HCT116 (cell line): Measurements from ENCODE around the gene CASQ1. TPM values are rescaled to one million over a fixed set of nuclear protein-coding genes. Genes with fewer than 3 reads are reported as not detected.

Source experiments
- ATAC-seq: fragments of 200-7000 bp; cut with Tn5 transposase; 2 replicates; pipeline ENCODE4 v1.9.1; 2020; ENCODE audit warnings: mild to moderate bottlenecking, moderate library complexity
- BruUV-seq: library from RNA; stranded (reverse); fragments of 400-500 nt; replicated peaks from 2 replicates; lab custom pipeline; 2021; lab: Mats Ljungman, UMichigan
- CTCF ChIA-PET: fragments of 300-600 bp; sonication (Branson Sonifier 250); formaldehyde crosslinking; loops from one replicate; lab custom pipeline; 2021; ENCODE audit warnings: antibody characterized with exemption; lab: Charles Lee
- POLR2A ChIA-PET: fragments of 300-600, 350-600 bp; sonication (Branson Sonifier 250); formaldehyde crosslinking; loops from one replicate; lab custom pipeline; 2021; ENCODE audit warnings: antibody characterized with exemption; lab: Charles Lee
- RAD21 ChIA-PET, 2 experiments: fragments of 300-600 bp; sonication (Branson Sonifier 250); formaldehyde crosslinking; loops; one replicate each; lab custom pipeline; 2023; ENCODE audit warnings: low total read pairs in 2 of 2; ENCODE audit not compliant: uncharacterized antibody in 2 of 2, unreplicated experiment in 2 of 2, low non-redundant PET in 1 of 2; lab: Charles Lee
- DNase-seq: peaks from one replicate; pipeline ENCODE4 v3.0.0-alpha.2; 2010; ENCODE audit warnings: low read depth, low spot score
- H2AFZ ChIP-seq: fragments of 200-600 bp; shearing (Covaris generic), sonication (generic); 2 replicates; pipeline ENCODE4 v1.6.1; 2017; ENCODE audit warnings: low read depth, mixed run types, mixed read lengths, antibody characterized with exemption, low read length; ENCODE audit not compliant: poor library complexity, severe bottlenecking
- H3K27ac ChIP-seq: 2 replicates; pipeline ENCODE4 v1.5.1; 2012; ENCODE audit warnings: low read depth, low read length
- H3K27me3 ChIP-seq: fragments of 200-600 bp; sonication (generic); 2 replicates; pipeline ENCODE4 v1.6.1; 2016; ENCODE audit warnings: mixed run types, low read length, mixed read lengths; ENCODE audit not compliant: insufficient read depth
- H3K36me3 ChIP-seq, 2 experiments: fragments of 200-500 bp in 1 of 2; fragments of 200-600 bp in 1 of 2; sonication (Bioruptor generic) in 1 of 2; sonication (generic) in 1 of 2; 2 replicates each; pipeline versions ENCODE4 v1.5.1 to v1.6.1; 2014 to 2016; ENCODE audit warnings: low read length in 2 of 2, inconsistent platforms in 1 of 2, mixed read lengths in 1 of 2, mixed run types in 1 of 2; ENCODE audit not compliant: insufficient read depth in 2 of 2, control insufficient read depth in 1 of 2
- H3K4me1 ChIP-seq, 2 experiments: fragments of 200-600 bp in 1 of 2; sonication (generic) in 1 of 2; 2 replicates each; pipeline versions ENCODE4 v1.5.1 to v1.6.1; 2012 to 2017; ENCODE audit warnings: low read length in 2 of 2, inconsistent platforms in 1 of 2, mild to moderate bottlenecking in 1 of 2, mixed read lengths in 1 of 2, mixed run types in 1 of 2, moderate library complexity in 1 of 2; ENCODE audit not compliant: insufficient read depth in 2 of 2, control insufficient read depth in 1 of 2
- H3K4me2 ChIP-seq: fragments of 200-600 bp; sonication (generic); 2 replicates; pipeline ENCODE4 v1.6.1; 2017; ENCODE audit warnings: mixed run types, low read length, mixed read lengths
- H3K4me3 ChIP-seq, 2 experiments: fragments of 200-600 bp in 1 of 2; sonication (generic) in 1 of 2; replicated peaks in 1 of 2; 2 replicates each; pipeline ENCODE4 v1.5.1; 2011 to 2016; ENCODE audit warnings: low read length in 2 of 2, control low read depth in 1 of 2, low read depth in 1 of 2, mild to moderate bottlenecking in 1 of 2, mixed read lengths in 1 of 2, mixed run types in 1 of 2
- H3K79me2 ChIP-seq: fragments of 200-600 bp; sonication (generic); 2 replicates; pipeline ENCODE4 v1.6.1; 2017; ENCODE audit warnings: mild to moderate bottlenecking, mixed run types, low read length, moderate library complexity, mixed read lengths; ENCODE audit not compliant: insufficient read depth
- H3K9ac ChIP-seq: fragments of 200-600 bp; sonication (generic); 2 replicates; pipeline ENCODE4 v1.6.1; 2016; ENCODE audit warnings: low read length, mixed read lengths
- H3K9me2 ChIP-seq: fragments of 200-600 bp; sonication (generic), shearing (Covaris generic); 2 replicates; pipeline ENCODE4 v1.6.1; 2017; ENCODE audit warnings: mixed run types, mild to moderate bottlenecking, moderate library complexity; ENCODE audit not compliant: insufficient read depth
- H3K9me3 ChIP-seq, 2 experiments: fragments of 200-500 bp in 1 of 2; fragments of 200-600 bp in 1 of 2; sonication (Bioruptor generic) in 1 of 2; sonication (generic) in 1 of 2; 2 replicates each; pipeline ENCODE4 v1.6.1; 2014 to 2017; ENCODE audit warnings: low read length in 2 of 2, mixed read lengths in 2 of 2, inconsistent platforms in 1 of 2, low read depth in 1 of 2, mild to moderate bottlenecking in 1 of 2, mixed run types in 1 of 2, moderate library complexity in 1 of 2; ENCODE audit not compliant: control insufficient read depth in 1 of 2, insufficient read depth in 1 of 2
- H4K20me1 ChIP-seq: fragments of 200-600 bp; sonication (generic), shearing (Covaris generic); 2 replicates; pipeline ENCODE4 v1.6.1; 2017; ENCODE audit warnings: mixed run types, mild to moderate bottlenecking, moderate library complexity; ENCODE audit not compliant: insufficient read depth
- ATF3 ChIP-seq: IDR thresholded peaks from 2 replicates; pipeline ENCODE4 v1.6.1; 2012
- CEBPB ChIP-seq: IDR thresholded peaks from 2 replicates; pipeline ENCODE4 v1.6.1; 2012; ENCODE audit warnings: low read depth
- CTCF ChIP-seq, 3 experiments: fragments of 200-600 bp in 1 of 3; sonication (generic) in 1 of 3; IDR thresholded peaks in 2 of 3; conservative IDR thresholded peaks in 1 of 3; 2 replicates each; pipeline ENCODE4 v1.5.1; 2012 to 2017; ENCODE audit warnings: low read depth in 2 of 3, low read length in 2 of 3, antibody characterized with exemption in 1 of 3, borderline replicate concordance in 1 of 3, control low read depth in 1 of 3, mild to moderate bottlenecking in 1 of 3, mixed read lengths in 1 of 3, mixed run types in 1 of 3, moderate library complexity in 1 of 3; ENCODE audit not compliant: insufficient read depth in 1 of 3
- ELF1 ChIP-seq: IDR thresholded peaks from 2 replicates; pipeline ENCODE4 v1.6.1; 2012; ENCODE audit warnings: low read depth, borderline replicate concordance
- EZH2phosphoT487 ChIP-seq: fragments of 200-600 bp; IDR thresholded peaks from 2 replicates; pipeline ENCODE4 v1.6.1; 2018; ENCODE audit warnings: antibody characterized with exemption, borderline replicate concordance
- FOSL1 ChIP-seq: IDR thresholded peaks from 2 replicates; pipeline ENCODE4 v1.6.1; 2012; ENCODE audit warnings: low read depth
- MAX ChIP-seq: IDR thresholded peaks from 2 replicates; pipeline ENCODE4 v1.6.1; 2012
- POLR2A ChIP-seq: IDR thresholded peaks from 2 replicates; pipeline ENCODE4 v1.7.0; 2011; ENCODE audit warnings: borderline replicate concordance; ENCODE audit not compliant: insufficient read depth, insufficient read length; ENCODE audit errors: extremely low read depth
- POLR2AphosphoS5 ChIP-seq: IDR thresholded peaks from 2 replicates; pipeline ENCODE4 v1.6.1; 2011; ENCODE audit warnings: mild to moderate bottlenecking, low read depth, low read length, moderate library complexity
- RAD21 ChIP-seq: IDR thresholded peaks from 2 replicates; pipeline ENCODE4 v1.6.1; 2012; ENCODE audit warnings: low read depth, mild to moderate bottlenecking
- SIN3A ChIP-seq: IDR thresholded peaks from 2 replicates; pipeline ENCODE4 v1.6.1; 2012; ENCODE audit warnings: low read depth
- SRF ChIP-seq: IDR thresholded peaks from 2 replicates; pipeline ENCODE4 v1.6.1; 2012; ENCODE audit warnings: low read depth
- TCF7L2 ChIP-seq: IDR thresholded peaks from 2 replicates; pipeline ENCODE4 v1.7.0; 2011; ENCODE audit warnings: borderline replicate concordance, inconsistent platforms; ENCODE audit not compliant: insufficient read depth, insufficient read length; ENCODE audit errors: extremely low read depth
- ZFX ChIP-seq: fragments of 450-650 bp; IDR thresholded peaks from 2 replicates; pipeline ENCODE4 v1.6.1; 2017
- ZNF274 ChIP-seq: fragments of 200-500 bp; sonication (Bioruptor generic); IDR thresholded peaks from 2 replicates; pipeline ENCODE4 v1.6.1; 2014; ENCODE audit warnings: mild to moderate bottlenecking, low read depth, low read length, inconsistent platforms
- intact Hi-C: fragments of 100-400 bp; cut with micrococcal nuclease; formaldehyde crosslinking; loops from 2 replicates; pipeline ENCODE4 v1.10.0; 2022
- total RNA-seq: library from RNA; stranded (reverse); gene quantifications from one replicate; pipeline ENCODE4 v1.2.1, GENCODE V29; 2021; ENCODE audit not compliant: unreplicated experiment
- TF ChIP-seq, protein P1 (sequence below): IDR thresholded peaks from 2 replicates; pipeline ENCODE4 v1.6.1; 2012; ENCODE audit warnings: low read depth

The CASQ1 gene
- total RNA-seq, 1 experiment from 2014 or later: not detected

GRCh38 chr1:160171354-160171753 is 19.0 kb upstream of the CASQ1 start:
- H3K4me3 ChIP-seq: no peak overlapping the region
- no peak overlapping the region for H3K4me2 ChIP-seq
- no peaks in the 10 kb centered on the region for H3K36me3 ChIP-seq
- BruUV-seq: no TSS peak
- no peak overlapping the region for H3K27ac ChIP-seq
- H3K9me3 ChIP-seq: no peaks in the 10 kb centered on the region
- H3K9ac ChIP-seq: no peak overlapping the region
- no peak for TF ChIP-seq ZFX
- TF ChIP-seq CTCF (IDR thresholded peaks at IDR 0.05 in 2 of 3, conservative IDR thresholded peaks at IDR 0.05 in 1 of 3; ENCODE audit: borderline replicate concordance in 1 of 3, insufficient read depth in 1 of 3, low read depth in 2 of 3, low read length in 2 of 3): no peak
- no peak for TF ChIP-seq EZH2phosphoT487
- no peak for TF ChIP-seq CEBPB
- no peak for TF ChIP-seq SIN3A
- no peak for TF ChIP-seq POLR2A
- TF ChIP-seq POLR2AphosphoS5: no peak
- TF ChIP-seq ZNF274: no peak
- no peak for TF ChIP-seq SRF
- TF ChIP-seq MAX: no peak
- no peak for TF ChIP-seq ATF3
- no peak for TF ChIP-seq RAD21
- TF ChIP-seq FOSL1: no peak
- TF ChIP-seq TCF7L2: no peak
- TF ChIP-seq, protein P1, sequence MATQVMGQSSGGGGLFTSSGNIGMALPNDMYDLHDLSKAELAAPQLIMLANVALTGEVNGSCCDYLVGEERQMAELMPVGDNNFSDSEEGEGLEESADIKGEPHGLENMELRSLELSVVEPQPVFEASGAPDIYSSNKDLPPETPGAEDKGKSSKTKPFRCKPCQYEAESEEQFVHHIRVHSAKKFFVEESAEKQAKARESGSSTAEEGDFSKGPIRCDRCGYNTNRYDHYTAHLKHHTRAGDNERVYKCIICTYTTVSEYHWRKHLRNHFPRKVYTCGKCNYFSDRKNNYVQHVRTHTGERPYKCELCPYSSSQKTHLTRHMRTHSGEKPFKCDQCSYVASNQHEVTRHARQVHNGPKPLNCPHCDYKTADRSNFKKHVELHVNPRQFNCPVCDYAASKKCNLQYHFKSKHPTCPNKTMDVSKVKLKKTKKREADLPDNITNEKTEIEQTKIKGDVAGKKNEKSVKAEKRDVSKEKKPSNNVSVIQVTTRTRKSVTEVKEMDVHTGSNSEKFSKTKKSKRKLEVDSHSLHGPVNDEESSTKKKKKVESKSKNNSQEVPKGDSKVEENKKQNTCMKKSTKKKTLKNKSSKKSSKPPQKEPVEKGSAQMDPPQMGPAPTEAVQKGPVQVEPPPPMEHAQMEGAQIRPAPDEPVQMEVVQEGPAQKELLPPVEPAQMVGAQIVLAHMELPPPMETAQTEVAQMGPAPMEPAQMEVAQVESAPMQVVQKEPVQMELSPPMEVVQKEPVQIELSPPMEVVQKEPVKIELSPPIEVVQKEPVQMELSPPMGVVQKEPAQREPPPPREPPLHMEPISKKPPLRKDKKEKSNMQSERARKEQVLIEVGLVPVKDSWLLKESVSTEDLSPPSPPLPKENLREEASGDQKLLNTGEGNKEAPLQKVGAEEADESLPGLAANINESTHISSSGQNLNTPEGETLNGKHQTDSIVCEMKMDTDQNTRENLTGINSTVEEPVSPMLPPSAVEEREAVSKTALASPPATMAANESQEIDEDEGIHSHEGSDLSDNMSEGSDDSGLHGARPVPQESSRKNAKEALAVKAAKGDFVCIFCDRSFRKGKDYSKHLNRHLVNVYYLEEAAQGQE: no peak
- TF ChIP-seq ELF1: no peak
- no peak for DNase-seq
- H2AFZ ChIP-seq: no peak overlapping the region
- ChIA-PET RAD21 (no interaction called here), CTCF (no interaction called here), POLR2A (no interaction called here)
- no peaks in the 10 kb centered on the region; the same call in 1 of the 2 replicates for H3K27me3 ChIP-seq
- no peaks in the 10 kb centered on the region for H3K4me1 ChIP-seq
- no peaks in the 10 kb centered on the region for H3K9me2 ChIP-seq
- H4K20me1 ChIP-seq: no peaks in the 10 kb centered on the region
- intact Hi-C loops: no loop called here
- no peak for ATAC-seq
- no peaks in the 10 kb centered on the region for H3K79me2 ChIP-seq
